ENCODE results near the gene NHEJ1.
A peak's percentile ranks its signal among the peaks of the same experiment; 100 is the strongest.

NHEJ1 gene

DNA sequence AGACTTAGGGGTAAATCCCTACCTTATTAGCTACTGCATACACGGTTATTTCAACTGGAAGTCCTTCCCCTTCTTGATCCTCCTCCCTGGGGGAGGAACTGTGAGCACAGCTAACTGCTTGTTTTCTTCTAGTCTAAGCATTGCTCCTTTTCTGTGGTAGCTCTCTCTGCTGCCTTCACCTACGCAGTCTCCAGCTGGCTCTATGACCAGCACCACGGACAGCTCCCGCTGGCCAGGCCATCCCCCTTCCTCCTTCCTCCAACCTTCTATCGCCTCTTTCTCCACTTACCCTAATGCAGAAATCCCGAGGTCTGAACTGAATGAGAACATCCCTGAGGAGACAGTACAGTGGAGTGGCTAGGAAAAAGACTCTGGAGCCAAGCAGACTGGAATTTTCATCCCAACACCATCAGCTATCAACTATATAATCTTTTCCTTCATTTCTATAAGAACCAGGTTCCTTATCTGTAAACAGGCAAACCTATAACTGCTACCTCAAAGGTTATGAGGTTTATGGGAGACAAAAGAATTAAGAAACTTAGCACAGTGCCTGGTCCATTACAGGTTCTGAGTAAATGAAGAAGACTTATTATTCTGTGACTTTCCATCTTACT is 114.6 kb downstream of the NHEJ1 start:
- TF ChIP-seq, protein P1, sequence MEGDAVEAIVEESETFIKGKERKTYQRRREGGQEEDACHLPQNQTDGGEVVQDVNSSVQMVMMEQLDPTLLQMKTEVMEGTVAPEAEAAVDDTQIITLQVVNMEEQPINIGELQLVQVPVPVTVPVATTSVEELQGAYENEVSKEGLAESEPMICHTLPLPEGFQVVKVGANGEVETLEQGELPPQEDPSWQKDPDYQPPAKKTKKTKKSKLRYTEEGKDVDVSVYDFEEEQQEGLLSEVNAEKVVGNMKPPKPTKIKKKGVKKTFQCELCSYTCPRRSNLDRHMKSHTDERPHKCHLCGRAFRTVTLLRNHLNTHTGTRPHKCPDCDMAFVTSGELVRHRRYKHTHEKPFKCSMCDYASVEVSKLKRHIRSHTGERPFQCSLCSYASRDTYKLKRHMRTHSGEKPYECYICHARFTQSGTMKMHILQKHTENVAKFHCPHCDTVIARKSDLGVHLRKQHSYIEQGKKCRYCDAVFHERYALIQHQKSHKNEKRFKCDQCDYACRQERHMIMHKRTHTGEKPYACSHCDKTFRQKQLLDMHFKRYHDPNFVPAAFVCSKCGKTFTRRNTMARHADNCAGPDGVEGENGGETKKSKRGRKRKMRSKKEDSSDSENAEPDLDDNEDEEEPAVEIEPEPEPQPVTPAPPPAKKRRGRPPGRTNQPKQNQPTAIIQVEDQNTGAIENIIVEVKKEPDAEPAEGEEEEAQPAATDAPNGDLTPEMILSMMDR (IDR thresholded peaks at IDR 0.05; ENCODE audit: low read depth, low read length) = no peak
- Histone ChIP-seq H3K4me1 (no peaks in the 10 kb centered on the region), H3K27me3 (peaks cover 45% of the 10 kb centered on the region), H3K36me3 (no peaks in the 10 kb centered on the region), H3K4me3 (ENCODE audit: low read depth, low read length) (no peak overlapping the region), H3K9me3 (no peaks in the 10 kb centered on the region)
- no peak for DNase-seq

DNA sequence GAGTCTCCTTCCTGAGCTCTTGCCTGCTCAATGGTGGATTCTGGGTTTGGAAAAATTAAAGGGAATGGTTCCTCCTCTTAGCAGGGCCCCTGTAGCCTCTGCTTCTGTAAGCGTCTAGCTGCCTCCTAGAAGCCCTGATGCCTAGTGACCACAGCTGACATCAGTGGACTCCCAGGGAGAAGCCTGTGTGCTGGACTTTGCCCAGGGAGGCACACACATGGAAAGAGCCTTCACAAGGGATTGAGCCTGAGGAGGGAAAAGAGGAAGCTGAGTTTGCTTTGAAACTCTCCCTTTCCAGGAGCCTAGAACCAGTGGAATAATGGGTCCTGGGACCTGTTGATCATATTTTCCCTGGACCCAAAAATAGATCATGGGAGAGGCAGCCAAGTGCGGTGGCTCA is 117.9 kb downstream of the NHEJ1 start:
- TF ChIP-seq, protein P1 (IDR thresholded peaks at IDR 0.05; ENCODE audit: low read depth, low read length) = no peak
- no peak for DNase-seq
- no peaks in the 10 kb centered on the region for H3K9me3 ChIP-seq
- no peaks in the 10 kb centered on the region for H3K36me3 ChIP-seq
- no peaks in the 10 kb centered on the region for H3K4me1 ChIP-seq
- no peak overlapping the region for H3K4me3 ChIP-seq (ENCODE audit: low read depth, low read length)
- H3K27me3 ChIP-seq = peaks cover 52% of the 10 kb centered on the region

DNA sequence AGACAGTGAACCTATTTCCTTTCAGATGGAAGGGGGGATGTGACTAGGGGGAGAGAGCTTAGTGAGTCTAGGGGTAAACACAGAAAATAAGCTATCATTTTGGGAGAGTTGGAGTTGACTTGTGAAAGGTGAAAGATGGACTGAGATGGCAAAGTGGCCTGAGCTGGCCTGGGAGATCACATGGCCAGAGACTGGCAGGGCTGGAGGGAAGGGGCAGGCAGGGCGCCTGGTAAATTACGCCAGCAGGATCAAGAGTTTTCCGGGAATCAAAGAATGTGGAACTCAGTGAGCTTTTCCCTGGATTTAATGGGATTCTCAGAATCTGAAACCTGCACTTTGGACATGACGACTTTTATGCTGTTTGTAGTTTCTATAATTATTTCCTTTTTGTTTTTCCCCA is 118.5 kb downstream of the NHEJ1 start:
- no peak for DNase-seq
- peaks cover 52% of the 10 kb centered on the region for H3K27me3 ChIP-seq
- no peak overlapping the region for H3K4me3 ChIP-seq (ENCODE audit: low read depth, low read length)
- no peaks in the 10 kb centered on the region for H3K9me3 ChIP-seq
- TF ChIP-seq, protein P1 (IDR thresholded peaks at IDR 0.05; ENCODE audit: low read depth, low read length) = no peak
- H3K36me3 ChIP-seq = no peaks in the 10 kb centered on the region
- no peaks in the 10 kb centered on the region for H3K4me1 ChIP-seq

DNA sequence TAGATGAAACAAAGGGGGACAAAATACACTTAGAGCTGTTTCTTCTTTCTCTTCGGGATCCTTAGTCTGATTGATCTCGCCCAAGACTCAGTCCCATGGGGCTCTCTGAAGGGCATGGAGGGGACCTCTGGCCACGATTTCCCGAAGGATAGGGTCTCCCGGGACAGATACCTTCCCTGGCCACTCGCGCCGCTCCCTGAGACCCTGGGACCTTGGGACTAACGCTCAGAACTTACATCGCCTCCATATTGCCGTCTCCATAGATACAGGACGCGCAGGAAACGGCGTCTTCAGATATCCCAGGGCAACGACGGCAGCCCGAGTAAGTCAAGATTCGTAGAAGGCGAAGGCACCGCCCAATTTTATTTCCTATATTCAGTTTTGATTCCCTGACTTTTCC is 119.4 kb downstream of the NHEJ1 start, which contains the start of gene CFAP65:
TSS of gene CFAP65 (minus strand) at position 265 of the 400 bp plus-strand sequence. CDS start 2,468 bp downstream, outside the sequence.
- Histone ChIP-seq H3K36me3 (no peaks in the 10 kb centered on the region), H3K27me3 (peaks cover 50% of the 10 kb centered on the region), H3K9me3 (no peaks in the 10 kb centered on the region), H3K4me1 (no peaks in the 10 kb centered on the region), H3K4me3 (ENCODE audit: low read depth, low read length) (peak within 1 kb of the TSS; percentile 78)
- peak; percentile 69 for DNase-seq
- TF ChIP-seq, protein P1 (IDR thresholded peaks at IDR 0.05; ENCODE audit: low read depth, low read length) = no peak

DNA sequence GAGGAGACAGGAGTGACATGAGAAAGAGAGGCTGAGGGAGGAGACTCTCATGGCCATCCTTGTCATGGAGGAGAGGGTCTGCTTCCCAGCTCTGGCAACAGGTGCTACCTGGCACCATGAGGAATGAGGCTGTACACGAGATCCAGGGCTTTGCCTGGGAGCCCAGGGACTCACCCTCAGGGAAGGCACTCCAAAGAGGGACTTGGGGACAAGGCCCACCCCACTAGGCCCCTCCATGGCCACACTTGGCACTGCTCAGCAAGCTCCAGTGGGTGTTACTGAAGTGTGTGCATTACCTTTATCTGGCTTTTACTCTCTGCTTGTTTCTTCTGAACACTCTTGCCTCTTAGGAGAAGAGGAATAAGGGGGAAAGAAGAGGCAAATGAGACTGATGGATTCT is 122.0 kb downstream of the NHEJ1 start:
- peaks cover 33% of the 10 kb centered on the region for H3K27me3 ChIP-seq

More for the DNA sequence above, 122.0 kb downstream of the NHEJ1 start:
- no peak for DNase-seq
- no peak overlapping the region for H3K4me3 ChIP-seq (ENCODE audit: low read depth, low read length)
- H3K9me3 ChIP-seq = no peaks in the 10 kb centered on the region
- no peaks in the 10 kb centered on the region for H3K36me3 ChIP-seq
- no peaks in the 10 kb centered on the region for H3K4me1 ChIP-seq
- TF ChIP-seq, protein P1 (IDR thresholded peaks at IDR 0.05; ENCODE audit: low read depth, low read length) = no peak

All from BE2C (cell line).